UCSD-AML1 (cell line): Measurements from ENCODE around the gene PALM2AKAP2.

ENCODE experiments used
- DNase-seq: peaks from one replicate; lab custom pipeline; 2025; ENCODE audit not compliant: unreplicated experiment; lab: John Stamatoyannopoulos, UW

The PALM2AKAP2 gene

DNA sequence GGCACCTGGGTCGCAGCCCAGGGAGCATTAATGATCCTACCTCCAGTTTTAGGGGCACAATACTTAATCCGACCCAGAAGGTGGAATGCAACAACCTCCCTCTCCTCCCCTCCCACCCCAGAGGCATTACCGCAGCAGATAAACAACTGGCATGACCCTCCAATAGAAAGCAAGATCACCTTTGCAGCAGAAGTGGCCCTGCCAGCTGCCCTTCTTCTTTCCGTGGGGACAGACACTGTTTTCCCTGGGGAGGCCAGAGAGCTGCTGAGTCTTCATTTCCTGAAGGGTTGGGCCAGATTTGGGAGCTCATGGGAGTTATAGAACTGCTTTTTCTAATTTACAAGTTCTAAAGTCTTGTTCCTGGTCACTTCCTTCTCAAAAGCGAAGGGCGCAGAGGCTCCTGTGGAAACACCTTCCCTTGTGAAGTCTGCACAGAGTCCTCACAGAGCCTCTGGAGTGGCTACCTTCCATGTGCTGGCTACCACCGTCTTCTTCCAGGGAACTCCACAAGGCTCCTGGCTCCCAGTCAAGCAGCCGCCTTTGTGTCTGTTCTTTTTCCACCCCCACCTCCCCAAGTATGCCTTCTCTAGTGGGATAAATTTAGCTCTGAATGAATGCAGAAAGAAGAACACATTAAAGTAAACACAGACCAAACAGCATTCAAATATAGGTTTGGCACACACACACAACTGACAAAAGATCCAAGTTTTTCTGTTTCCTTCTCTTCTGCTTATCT is 8.0 kb upstream of the PALM2AKAP2 start:
- DNase-seq: no peak

DNA sequence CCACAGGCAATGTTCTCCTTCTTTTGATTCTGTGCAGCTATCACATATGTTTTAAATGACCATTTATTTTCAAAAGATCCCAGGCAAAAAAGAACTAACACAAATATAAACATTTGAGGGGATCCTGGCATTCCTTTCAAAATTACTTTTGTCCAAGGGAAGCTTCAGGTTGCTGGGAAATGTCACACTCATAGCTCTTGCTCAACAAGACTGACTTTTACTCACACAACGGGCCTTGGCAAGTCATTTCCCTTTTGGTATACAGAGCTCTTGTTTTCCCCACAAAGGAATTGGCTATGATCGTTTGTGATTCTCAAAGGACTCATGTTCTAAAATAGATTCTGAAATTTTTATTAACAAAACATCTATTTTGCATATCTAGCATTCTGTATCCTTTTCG is 4.5 kb upstream of the PALM2AKAP2 start:
- DNase-seq: no peak

DNA sequence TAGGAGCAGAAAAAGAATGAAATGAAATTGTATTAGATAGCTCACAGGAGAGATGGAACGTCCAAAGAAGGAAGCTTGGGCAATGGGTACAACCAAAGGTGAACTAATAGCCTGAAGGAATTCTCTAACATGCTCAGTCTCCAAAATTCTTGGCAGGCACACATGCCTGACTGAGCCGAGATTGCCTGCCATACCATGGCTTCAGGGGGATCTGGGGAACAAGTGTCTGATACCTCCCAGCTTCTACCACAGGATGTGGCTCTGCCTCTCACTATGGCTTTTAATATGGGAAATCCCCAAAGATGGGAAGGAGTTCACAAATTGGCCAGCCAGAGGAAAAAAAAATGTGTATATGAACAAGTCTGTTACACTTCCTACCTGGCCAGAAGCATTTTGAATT is 3.6 kb upstream of the PALM2AKAP2 start:
- no peak for DNase-seq

DNA sequence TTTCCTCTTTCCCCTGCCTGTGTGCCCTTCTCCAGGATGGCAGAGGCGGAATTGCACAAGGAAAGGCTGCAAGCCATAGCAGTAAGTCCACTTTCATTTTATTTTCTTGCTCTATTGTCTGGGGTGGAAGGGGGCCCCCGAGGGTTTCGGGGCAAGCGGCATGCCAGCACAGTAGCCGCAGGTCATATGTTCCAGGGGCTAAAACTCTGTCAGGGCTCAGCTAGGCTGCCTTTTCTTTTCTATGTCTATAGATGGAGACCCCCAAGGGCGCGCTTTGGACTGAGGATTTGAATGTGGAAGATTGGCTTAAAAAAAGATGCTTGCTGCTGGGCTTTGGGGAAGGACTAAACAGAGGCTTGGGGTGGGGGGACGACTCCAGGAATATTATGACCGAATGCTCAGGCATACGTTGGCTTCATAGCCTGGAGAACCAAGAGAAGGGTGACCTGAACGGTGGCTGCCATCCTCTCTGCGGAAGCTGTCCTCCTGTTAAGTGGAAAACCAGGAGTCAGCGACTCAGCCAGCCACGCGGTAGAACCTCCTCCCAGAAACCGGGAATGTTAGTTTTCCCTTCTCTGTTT is 545 bp downstream of the PALM2AKAP2 start:
- DNase-seq: no peak

DNA sequence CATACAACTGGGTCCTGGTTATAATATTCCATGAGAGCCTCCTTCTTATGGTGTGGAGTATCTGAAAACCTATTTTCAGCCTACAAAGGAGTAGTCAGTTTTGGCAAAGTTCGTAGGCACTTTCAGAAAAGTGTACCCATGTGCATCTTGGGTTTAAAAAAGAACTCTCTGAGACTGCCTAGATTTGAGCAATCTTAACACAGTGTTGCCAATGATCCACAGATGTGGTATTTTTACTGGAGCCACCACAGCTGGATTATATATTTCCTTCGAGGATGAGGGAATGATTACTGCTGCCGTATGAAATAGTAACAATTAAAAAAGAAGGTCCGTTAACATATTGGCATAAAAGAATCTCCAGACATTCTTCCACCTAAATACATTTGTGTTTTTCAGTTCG is 1.1 kb downstream of the PALM2AKAP2 start:
- no peak for DNase-seq

DNA sequence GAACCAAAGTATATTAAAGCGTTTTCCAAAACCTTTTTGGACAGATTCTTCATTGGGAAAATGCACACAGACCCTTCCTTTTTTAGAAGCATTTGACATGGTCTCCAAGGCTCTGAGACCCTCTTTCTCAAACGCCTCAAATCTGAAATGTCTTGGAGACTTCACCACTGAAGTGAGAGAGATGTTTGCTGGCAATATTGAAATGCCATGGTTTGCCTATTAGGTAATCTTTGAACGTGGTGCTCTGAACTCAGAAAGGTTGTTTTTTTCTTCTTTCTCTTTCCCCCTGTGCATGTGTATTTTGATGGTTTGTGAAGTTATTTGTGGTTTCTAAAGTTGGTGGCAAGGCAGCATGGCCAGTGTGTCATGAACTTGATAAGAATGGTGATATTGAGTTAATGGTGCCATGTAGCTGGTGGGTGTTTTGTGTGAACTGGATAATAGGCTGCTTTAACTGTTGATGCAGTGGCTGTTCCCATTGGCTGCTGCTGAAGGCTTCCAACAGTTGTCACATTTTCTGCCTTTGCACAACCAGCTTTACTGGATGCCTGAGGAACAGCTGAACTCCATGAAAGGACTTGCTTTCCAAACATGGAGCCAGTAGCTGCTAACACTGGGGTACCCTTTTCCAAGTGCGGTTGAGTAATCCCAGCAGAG is 1.7 kb downstream of the PALM2AKAP2 start:
- DNase-seq: no peak

DNA sequence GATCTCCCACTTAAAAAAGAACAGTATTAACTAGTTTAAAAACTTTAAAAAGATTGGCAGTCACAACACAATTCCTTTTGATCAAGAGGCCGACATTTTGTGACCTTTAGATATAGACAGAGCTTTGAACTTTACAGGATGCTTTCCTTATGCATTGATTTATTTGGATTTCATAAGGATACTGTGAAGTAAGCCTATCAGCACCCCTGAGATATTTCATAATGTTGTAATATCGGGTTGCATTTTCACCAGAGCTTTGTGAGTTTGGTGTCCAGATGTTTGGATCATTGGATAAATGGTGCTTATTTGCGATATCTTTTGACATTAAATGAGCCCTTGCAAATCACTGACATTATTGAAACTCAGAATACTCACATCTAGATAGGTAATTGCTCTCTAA is 7.7 kb downstream of the PALM2AKAP2 start:
- DNase-seq: no peak

DNA sequence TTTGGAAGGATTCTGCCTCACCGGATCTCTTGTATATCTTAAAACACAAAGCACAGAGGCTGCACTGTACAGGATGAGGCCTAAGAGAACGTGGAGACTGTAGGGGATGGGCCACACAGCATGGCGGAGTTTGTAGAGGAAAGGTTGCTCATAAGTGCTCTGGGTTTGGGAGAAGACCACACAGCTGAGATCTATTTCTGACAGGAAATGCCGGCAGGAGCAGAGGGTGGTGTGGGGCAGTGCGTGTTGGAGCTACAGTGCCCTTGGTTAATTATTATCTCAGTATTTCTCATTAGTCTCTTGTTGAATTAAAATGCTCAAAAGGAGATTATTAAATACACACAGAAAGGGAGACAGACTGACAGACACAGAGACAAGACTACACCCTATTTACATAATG is 9.6 kb downstream of the PALM2AKAP2 start:
- no peak for DNase-seq

DNA sequence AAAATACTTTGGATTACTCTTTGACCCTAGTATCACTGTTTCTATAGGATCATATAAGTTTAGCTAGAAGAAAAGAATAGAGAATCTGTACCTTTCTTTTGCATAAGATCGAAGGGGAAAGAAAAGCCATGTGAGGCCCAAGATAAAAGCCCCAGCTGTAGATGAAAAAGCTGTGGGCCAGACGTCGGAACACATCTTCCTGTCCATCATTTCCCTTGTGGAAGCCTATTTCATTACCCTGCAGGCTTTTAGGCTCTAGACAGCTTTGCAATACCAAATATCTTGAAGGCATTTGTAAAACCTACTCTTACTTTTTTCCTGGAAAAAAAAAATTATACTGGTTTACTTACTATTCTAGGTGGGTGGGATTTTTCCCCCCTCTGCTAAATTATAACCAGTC is 10.0 kb downstream of the PALM2AKAP2 start:
- no peak for DNase-seq

DNA sequence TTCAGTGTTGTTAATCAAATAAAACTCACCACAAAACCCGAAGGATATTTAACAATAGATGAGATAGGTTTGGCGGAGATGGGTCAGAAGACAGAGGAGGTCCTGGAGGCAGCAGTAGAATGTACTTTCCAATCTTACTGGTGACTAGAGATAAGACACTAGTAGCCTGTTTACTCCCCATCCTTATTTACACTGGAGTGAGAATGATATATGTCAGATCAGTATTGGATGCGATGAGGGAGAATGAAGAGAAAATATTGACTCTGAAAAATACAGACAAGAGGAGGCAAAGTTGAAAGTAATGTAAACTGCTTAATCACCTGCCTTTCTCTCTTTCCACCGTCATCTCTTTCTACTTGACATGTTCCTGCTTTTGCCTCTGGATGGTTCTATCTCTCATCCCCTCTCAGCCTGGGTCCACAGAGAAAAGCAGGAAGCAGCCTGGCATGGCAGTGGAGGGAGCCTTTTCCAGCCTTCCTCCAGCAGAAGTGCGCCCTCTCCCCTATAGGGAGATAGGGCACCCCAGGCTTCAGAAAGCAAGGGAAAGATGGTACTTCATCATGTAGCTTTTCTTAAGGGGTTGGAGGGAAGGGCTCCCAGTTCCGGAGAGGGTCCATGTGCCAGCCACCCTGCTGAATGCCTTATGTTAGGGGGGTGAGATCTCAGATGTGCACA is 11.1 kb downstream of the PALM2AKAP2 start:
- no peak for DNase-seq

DNA sequence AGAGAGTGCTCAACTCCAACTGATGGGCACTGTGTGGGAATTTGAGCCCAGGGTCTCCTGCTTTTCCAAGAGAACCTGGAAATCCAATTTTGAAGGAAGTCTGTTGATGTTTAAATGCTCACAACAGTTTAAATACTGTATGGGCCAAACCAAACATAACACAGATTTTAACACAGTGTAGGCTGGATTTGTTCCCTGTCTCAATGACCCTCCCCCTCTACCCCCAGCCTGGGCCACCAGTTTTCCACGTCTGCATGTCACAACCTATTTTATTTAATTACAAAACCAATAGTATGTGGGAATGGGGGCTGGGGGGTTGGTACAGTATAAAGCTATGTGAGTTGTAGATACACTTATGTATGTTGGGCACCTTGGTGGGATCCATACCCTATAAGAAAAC is 11.7 kb downstream of the PALM2AKAP2 start:
- DNase-seq: no peak

DNA sequence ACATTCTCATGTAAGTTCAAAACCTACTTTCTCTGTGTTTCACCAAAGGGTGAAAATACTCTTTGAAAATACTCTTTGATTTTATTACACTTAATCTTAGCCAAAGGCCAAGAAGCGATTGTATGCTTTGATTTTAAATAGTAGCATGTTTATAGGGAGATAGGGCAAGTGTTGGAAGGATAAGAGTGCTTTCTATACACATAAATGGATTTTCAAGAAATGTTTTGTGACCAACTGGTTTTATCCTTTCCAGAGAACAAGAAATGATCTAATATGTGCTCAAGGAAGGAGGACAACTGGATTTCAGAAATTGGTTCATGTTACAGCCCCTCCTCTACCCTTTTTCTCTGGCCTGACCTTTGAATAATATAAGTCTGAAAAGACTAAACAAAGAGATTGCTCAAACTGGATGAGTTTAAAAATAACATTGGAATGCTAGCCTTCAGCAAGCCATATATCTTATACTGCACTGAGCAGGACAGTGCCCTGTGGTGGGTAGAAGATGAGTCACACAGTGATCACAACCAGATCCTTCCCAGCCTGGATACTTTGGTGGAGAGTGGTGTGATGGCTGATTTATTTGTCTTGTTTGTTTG is 13.1 kb downstream of the PALM2AKAP2 start:
- DNase-seq: no peak

DNA sequence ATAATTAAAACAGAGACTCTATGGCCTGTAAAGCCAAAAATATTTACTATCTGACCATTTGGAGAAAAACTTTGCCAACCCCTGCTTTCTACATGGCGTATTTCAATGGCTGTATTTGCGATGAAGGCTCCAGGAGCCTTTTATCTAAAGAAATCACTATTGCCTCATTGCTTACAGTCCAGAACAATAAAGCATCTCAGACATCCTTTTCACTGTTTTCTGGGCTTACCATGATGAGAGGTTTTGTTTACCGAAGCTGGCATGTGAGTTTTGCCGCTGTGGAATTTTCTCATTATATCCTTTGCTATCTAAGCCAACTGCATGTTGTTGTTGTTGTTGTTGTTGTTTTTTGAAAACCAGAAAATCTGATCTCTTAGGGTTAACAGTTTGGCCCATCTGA is 13.9 kb downstream of the PALM2AKAP2 start:
- DNase-seq: no peak

DNA sequence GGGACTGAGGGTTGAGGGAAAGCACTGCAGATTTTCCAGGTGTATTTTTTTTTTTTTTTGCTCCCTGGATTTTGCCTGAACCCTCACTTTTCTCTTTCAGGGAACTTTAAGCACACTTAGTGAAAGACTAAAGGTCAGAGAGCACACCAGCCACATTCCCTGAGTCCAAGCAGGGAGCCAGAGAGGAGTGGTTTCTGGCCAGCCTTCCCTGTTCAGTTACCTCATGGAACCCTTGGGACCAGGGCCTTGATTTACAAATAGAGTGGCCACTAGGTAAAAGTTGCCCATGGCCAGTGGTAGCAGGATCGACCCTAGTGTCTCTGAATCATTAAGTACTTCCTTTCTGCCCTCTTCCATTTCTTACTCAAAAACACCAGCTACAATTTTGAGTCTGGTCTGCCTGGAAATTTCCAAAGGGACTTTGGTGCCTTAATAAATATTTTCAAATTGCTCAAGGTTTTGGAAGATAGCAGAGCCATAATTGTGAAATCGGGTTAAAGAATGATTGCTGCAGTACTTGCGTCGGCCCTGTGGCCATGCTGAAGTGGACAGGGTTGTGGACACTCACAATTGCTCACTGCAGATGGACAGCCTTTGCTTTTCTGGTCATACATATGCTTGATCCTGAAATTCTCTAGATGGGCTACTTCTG is 14.5 kb downstream of the PALM2AKAP2 start:
- no peak for DNase-seq

DNA sequence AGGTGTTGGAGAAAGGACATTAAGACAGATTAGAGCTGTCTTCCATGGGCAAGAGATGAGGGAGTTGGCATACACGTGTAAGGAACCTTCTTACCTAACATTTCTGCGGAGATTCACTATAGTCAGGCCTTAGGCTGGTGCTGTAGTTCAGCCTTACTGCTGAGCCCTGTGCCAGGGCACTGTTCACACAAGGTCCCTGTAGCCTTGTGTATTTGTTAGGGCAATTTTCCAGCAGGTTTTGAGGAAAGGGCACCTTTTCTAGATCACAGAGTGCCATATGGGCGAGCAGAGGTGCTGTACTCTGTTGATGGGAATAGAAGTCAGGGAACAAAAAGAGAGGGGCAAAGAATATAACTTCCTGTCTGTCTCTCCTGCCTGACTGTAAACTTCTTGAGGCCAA is 15.6 kb downstream of the PALM2AKAP2 start:
- DNase-seq: no peak

DNA sequence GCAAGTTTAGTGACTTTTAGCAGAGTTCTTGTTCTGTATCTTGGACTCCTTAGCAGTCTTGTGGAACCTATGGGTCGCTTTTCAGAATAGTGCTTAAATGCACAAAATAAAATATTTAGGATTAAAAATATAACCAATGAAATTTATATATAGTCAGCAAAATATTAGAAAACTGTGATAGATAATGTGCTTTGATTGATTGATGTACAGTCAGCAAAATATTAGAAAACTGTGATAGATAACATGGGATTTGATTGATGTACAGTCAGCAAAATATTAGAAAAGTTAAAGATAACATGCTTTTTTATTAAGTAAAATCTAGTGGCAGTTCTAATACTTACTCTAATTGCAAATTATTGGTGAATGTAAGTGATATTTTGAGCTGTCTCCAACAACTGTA is 16.1 kb downstream of the PALM2AKAP2 start:
- no peak for DNase-seq

DNA sequence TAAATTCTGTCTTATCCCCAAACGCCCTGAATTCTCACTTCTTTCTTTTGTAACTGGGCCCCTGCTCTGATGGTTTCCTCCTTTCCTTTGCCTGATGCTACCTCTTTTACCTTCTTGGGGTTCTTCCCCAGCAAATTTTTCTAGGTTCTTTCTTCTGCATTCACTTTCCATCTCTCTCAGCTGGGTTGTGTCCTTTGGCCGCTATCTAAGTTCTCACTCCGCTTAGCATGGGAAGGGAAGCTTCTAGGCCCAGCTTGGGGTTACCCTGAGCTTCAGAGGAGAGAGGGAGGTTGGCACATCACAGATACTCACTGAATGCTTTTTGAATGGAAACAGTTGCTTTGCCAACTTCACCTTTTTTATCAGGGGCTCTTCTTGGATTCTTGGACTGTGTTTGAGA is 17.0 kb downstream of the PALM2AKAP2 start:
- DNase-seq: no peak

DNA sequence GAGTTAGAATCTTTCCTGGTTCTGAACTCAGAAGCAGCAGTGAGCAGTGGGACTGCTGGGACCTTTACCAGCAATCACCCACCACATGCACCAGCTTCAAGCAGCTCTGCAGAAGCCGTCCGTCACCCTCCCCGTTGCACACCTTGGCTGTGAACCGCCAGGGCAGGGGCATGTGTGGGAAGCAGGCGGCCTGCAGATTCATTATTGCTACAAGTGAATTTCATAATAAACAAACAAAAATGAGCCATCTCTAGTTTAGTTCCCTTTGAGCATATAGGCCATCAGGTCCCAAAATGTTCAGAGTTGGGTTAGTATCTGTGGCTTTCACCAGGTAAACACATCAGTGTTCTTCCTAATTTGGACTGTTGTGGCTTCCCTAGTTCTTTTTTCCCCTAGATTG is 17.5 kb downstream of the PALM2AKAP2 start:
- DNase-seq: no peak

DNA sequence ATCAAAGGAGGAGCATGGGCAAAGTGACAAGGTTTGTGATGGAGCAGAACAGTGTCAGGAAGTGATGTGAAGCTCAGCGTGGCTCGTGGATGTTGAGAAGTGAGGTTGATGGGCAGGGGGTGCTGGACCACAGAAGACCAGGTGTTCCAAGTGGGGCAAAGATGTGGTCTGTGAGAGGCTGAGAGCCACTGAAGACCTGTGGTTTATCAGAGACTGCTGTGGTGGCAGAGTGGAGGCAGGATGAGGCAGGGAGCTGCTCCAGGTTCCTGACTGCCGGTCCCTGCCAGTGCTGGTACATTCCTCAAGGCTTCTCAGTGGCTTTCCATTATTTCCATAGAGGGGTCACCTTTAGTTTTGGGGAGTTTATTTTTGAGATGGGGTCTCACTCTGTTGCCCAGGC is 19.1 kb downstream of the PALM2AKAP2 start:
- no peak for DNase-seq

DNA sequence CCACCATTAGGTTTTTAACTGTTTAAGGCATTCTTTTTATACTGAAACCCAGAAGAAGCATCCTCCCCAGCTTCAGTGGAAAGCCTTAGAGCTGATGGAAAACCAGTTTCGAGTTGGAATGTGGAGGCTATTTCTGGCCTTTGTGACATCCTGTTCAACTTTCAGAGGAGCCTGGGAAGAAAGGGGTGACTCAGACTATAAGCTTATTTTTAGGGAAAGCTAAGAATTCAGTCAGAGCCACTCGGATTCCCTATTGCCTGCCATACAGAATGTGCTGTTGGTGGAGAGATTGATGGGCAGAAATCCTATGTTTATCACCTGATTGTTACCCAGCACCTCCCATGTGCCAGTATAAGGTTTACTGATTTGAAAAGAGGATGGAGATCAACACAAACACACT is 19.8 kb downstream of the PALM2AKAP2 start:
- no peak for DNase-seq

DNA sequence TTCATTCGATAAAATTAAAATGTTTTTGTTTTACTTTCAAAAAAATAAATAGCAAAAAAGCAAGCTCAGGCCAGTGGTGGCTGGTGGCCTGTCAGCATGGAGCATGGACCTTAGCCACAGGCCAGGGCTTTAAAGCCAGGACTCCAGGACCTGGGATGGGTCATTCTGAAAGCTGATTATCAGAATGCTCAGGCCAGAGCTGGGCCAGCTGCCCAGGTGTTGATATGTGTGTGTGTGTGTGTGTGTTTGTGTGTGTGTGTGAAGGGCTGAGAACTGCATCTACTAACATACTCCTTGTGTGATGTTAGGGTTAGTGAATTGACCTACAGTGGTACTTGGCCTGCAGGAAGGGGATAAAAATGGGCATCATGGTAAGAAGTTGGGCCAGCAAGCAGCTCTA is 21.5 kb downstream of the PALM2AKAP2 start:
- DNase-seq: no peak
